Measurements from ENCODE around the gene PRICKLE1.

PRICKLE1 gene

GRCh38 chr12:42617622-42618021, 28.1 kb upstream of the PRICKLE1 start:
- Histone ChIP-seq H3K36me3 (ENCODE audit: insufficient read depth, low read length) (no peaks in the 10 kb centered on the region), H3K4me2 (ENCODE audit: low read depth, low read length, poor library complexity, severe bottlenecking) (no peak overlapping the region), H4K20me1 (ENCODE audit: insufficient read depth, low read length, poor library complexity, severe bottlenecking) (no peaks in the 10 kb centered on the region), H3K79me2 (ENCODE audit: insufficient read depth, low read length) (no peaks in the 10 kb centered on the region), H3F3A (ENCODE audit: low read depth) (no peaks in the 10 kb centered on the region), H3K27me3 (ENCODE audit: insufficient read depth, low read length, poor library complexity, severe bottlenecking) (no peaks in the 10 kb centered on the region), H3K4me3 (ENCODE audit: low read length, poor library complexity, severe bottlenecking) (no peak overlapping the region), H3K9ac (ENCODE audit: low read depth, low read length, poor library complexity, severe bottlenecking) (no peak overlapping the region), H3K9me2 (replicated peaks; ENCODE audit: low read depth, low read length) (no peaks in the 10 kb centered on the region), H2AFZ (ENCODE audit: low read length) (no peak overlapping the region), H3K9me3 (ENCODE audit: insufficient read depth, low read depth, low read length) (peaks cover 2% of the 10 kb centered on the region; the same call in 1 of the 2 replicates), H3K4me1 (ENCODE audit: insufficient read depth, low read length, poor library complexity, severe bottlenecking) (no peaks in the 10 kb centered on the region)
- TF ChIP-seq EZH2phosphoT487 (IDR thresholded peaks at IDR 0.05; ENCODE audit: borderline replicate concordance): no peak
- no peak for TF ChIP-seq CTCF (conservative IDR thresholded peaks at IDR 0.05; ENCODE audit: low read length)

- Histone ChIP-seq H3K4me1 (ENCODE audit: insufficient read depth, low read length, poor library complexity, severe bottlenecking) (no peaks in the 10 kb centered on the region), H3K9ac (ENCODE audit: low read depth, low read length, poor library complexity, severe bottlenecking) (no peak overlapping the region), H3K9me3 (ENCODE audit: insufficient read depth, low read depth, low read length) (peaks cover 2% of the 10 kb centered on the region; the same call in 1 of the 2 replicates), H2AFZ (ENCODE audit: low read length) (no peak overlapping the region), H3K9me2 (replicated peaks; ENCODE audit: low read depth, low read length) (no peaks in the 10 kb centered on the region), H3K79me2 (ENCODE audit: insufficient read depth, low read length) (no peaks in the 10 kb centered on the region), H3K27me3 (ENCODE audit: insufficient read depth, low read length, poor library complexity, severe bottlenecking) (no peaks in the 10 kb centered on the region), H3K4me2 (ENCODE audit: low read depth, low read length, poor library complexity, severe bottlenecking) (no peak overlapping the region), H3F3A (ENCODE audit: low read depth) (no peaks in the 10 kb centered on the region), H3K4me3 (ENCODE audit: low read length, poor library complexity, severe bottlenecking) (no peak overlapping the region), H3K36me3 (ENCODE audit: insufficient read depth, low read length) (no peaks in the 10 kb centered on the region), H4K20me1 (ENCODE audit: insufficient read depth, low read length, poor library complexity, severe bottlenecking) (no peaks in the 10 kb centered on the region)
- TF ChIP-seq CTCF (conservative IDR thresholded peaks at IDR 0.05; ENCODE audit: low read length) (no peak), EZH2phosphoT487 (IDR thresholded peaks at IDR 0.05; ENCODE audit: borderline replicate concordance) (no peak)
Observed at GRCh38 chr12:42615006-42615405, 25.5 kb upstream of the PRICKLE1 start.

- no peaks in the 10 kb centered on the region for H3K9me2 ChIP-seq (replicated peaks; ENCODE audit: low read depth, low read length)
- no peak overlapping the region for H2AFZ ChIP-seq (ENCODE audit: low read length)
- H3K9ac ChIP-seq (ENCODE audit: low read depth, low read length, poor library complexity, severe bottlenecking): no peak overlapping the region
- no peaks in the 10 kb centered on the region for H4K20me1 ChIP-seq (ENCODE audit: insufficient read depth, low read length, poor library complexity, severe bottlenecking)
- H3K4me3 ChIP-seq (ENCODE audit: low read length, poor library complexity, severe bottlenecking): no peak overlapping the region
- no peaks in the 10 kb centered on the region for H3K9me3 ChIP-seq (ENCODE audit: insufficient read depth, low read depth, low read length)
- TF ChIP-seq EZH2phosphoT487 (IDR thresholded peaks at IDR 0.05; ENCODE audit: borderline replicate concordance) (no peak), CTCF (conservative IDR thresholded peaks at IDR 0.05; ENCODE audit: low read length) (no peak)
- H3K79me2 ChIP-seq (ENCODE audit: insufficient read depth, low read length): no peaks in the 10 kb centered on the region
- no peaks in the 10 kb centered on the region for H3K4me1 ChIP-seq (ENCODE audit: insufficient read depth, low read length, poor library complexity, severe bottlenecking)
- H3K4me2 ChIP-seq (ENCODE audit: low read depth, low read length, poor library complexity, severe bottlenecking): no peak overlapping the region
- H3K27me3 ChIP-seq (ENCODE audit: insufficient read depth, low read length, poor library complexity, severe bottlenecking): no peaks in the 10 kb centered on the region
- H3K36me3 ChIP-seq (ENCODE audit: insufficient read depth, low read length): no peaks in the 10 kb centered on the region
- H3F3A ChIP-seq (ENCODE audit: low read depth): no peaks in the 10 kb centered on the region
Observed at GRCh38 chr12:42612231-42612613, 22.7 kb upstream of the PRICKLE1 start.

Measured in Loucy (cell line).